B cell (primary cell): ENCODE data around the gene RMC1.

Experiments used
- CTCF ChIP-seq: fragments of 200-600 bp; IDR thresholded peaks from one replicate; pipeline ENCODE4 v1.8.0; 2022; ENCODE audit warnings: antibody characterized with exemption, mild to moderate bottlenecking
- EZH2 ChIP-seq: IDR thresholded peaks from 2 replicates; pipeline ENCODE4 v1.6.1; 2012; ENCODE audit warnings: borderline replicate concordance, low read depth, mild to moderate bottlenecking, moderate library complexity, low read length; ENCODE audit not compliant: insufficient read depth, poor library complexity, severe bottlenecking

- TF ChIP-seq CTCF: no peak
- no peak for TF ChIP-seq EZH2
These were observed 48.7 kb downstream of the RMC1 start for GRCh38 chr18:23551978-23552377.
